HCT116 (cell line): ENCODE measurements around the gene LYPD3. TPM values are rescaled to one million over a fixed set of nuclear protein-coding genes. Genes with fewer than 3 reads are reported as not detected.

Source experiments
- ATAC-seq: fragments of 200-7000 bp; cut with Tn5 transposase; 2 replicates; pipeline ENCODE4 v1.9.1; 2020; ENCODE audit warnings: mild to moderate bottlenecking, moderate library complexity
- BruUV-seq: library from RNA; stranded (reverse); fragments of 400-500 nt; replicated peaks from 2 replicates; lab custom pipeline; 2021; lab: Mats Ljungman, UMichigan
- CTCF ChIA-PET: fragments of 300-600 bp; sonication (Branson Sonifier 250); formaldehyde crosslinking; loops from one replicate; lab custom pipeline; 2021; ENCODE audit warnings: antibody characterized with exemption; lab: Charles Lee
- POLR2A ChIA-PET: fragments of 300-600, 350-600 bp; sonication (Branson Sonifier 250); formaldehyde crosslinking; loops from one replicate; lab custom pipeline; 2021; ENCODE audit warnings: antibody characterized with exemption; lab: Charles Lee
- RAD21 ChIA-PET, 2 experiments: fragments of 300-600 bp; sonication (Branson Sonifier 250); formaldehyde crosslinking; loops; one replicate each; lab custom pipeline; 2023; ENCODE audit warnings: low total read pairs in 2 of 2; ENCODE audit not compliant: uncharacterized antibody in 2 of 2, unreplicated experiment in 2 of 2, low non-redundant PET in 1 of 2; lab: Charles Lee
- DNase-seq: peaks from one replicate; pipeline ENCODE4 v3.0.0-alpha.2; 2010; ENCODE audit warnings: low read depth, low spot score
- H2AFZ ChIP-seq: fragments of 200-600 bp; shearing (Covaris generic), sonication (generic); 2 replicates; pipeline ENCODE4 v1.6.1; 2017; ENCODE audit warnings: low read depth, mixed run types, mixed read lengths, antibody characterized with exemption, low read length; ENCODE audit not compliant: poor library complexity, severe bottlenecking
- H3K27ac ChIP-seq: 2 replicates; pipeline ENCODE4 v1.5.1; 2012; ENCODE audit warnings: low read depth, low read length
- H3K27me3 ChIP-seq: fragments of 200-600 bp; sonication (generic); 2 replicates; pipeline ENCODE4 v1.6.1; 2016; ENCODE audit warnings: mixed run types, low read length, mixed read lengths; ENCODE audit not compliant: insufficient read depth
- H3K36me3 ChIP-seq, 2 experiments: fragments of 200-500 bp in 1 of 2; fragments of 200-600 bp in 1 of 2; sonication (Bioruptor generic) in 1 of 2; sonication (generic) in 1 of 2; 2 replicates each; pipeline versions ENCODE4 v1.5.1 to v1.6.1; 2014 to 2016; ENCODE audit warnings: low read length in 2 of 2, inconsistent platforms in 1 of 2, mixed read lengths in 1 of 2, mixed run types in 1 of 2; ENCODE audit not compliant: insufficient read depth in 2 of 2, control insufficient read depth in 1 of 2
- H3K4me1 ChIP-seq, 2 experiments: fragments of 200-600 bp in 1 of 2; sonication (generic) in 1 of 2; 2 replicates each; pipeline versions ENCODE4 v1.5.1 to v1.6.1; 2012 to 2017; ENCODE audit warnings: low read length in 2 of 2, inconsistent platforms in 1 of 2, mild to moderate bottlenecking in 1 of 2, mixed read lengths in 1 of 2, mixed run types in 1 of 2, moderate library complexity in 1 of 2; ENCODE audit not compliant: insufficient read depth in 2 of 2, control insufficient read depth in 1 of 2
- H3K4me2 ChIP-seq: fragments of 200-600 bp; sonication (generic); 2 replicates; pipeline ENCODE4 v1.6.1; 2017; ENCODE audit warnings: mixed run types, low read length, mixed read lengths
- H3K4me3 ChIP-seq, 2 experiments: fragments of 200-600 bp in 1 of 2; sonication (generic) in 1 of 2; replicated peaks in 1 of 2; 2 replicates each; pipeline ENCODE4 v1.5.1; 2011 to 2016; ENCODE audit warnings: low read length in 2 of 2, control low read depth in 1 of 2, low read depth in 1 of 2, mild to moderate bottlenecking in 1 of 2, mixed read lengths in 1 of 2, mixed run types in 1 of 2
- H3K79me2 ChIP-seq: fragments of 200-600 bp; sonication (generic); 2 replicates; pipeline ENCODE4 v1.6.1; 2017; ENCODE audit warnings: mild to moderate bottlenecking, mixed run types, low read length, moderate library complexity, mixed read lengths; ENCODE audit not compliant: insufficient read depth
- H3K9ac ChIP-seq: fragments of 200-600 bp; sonication (generic); 2 replicates; pipeline ENCODE4 v1.6.1; 2016; ENCODE audit warnings: low read length, mixed read lengths
- H3K9me2 ChIP-seq: fragments of 200-600 bp; sonication (generic), shearing (Covaris generic); 2 replicates; pipeline ENCODE4 v1.6.1; 2017; ENCODE audit warnings: mixed run types, mild to moderate bottlenecking, moderate library complexity; ENCODE audit not compliant: insufficient read depth
- H3K9me3 ChIP-seq, 2 experiments: fragments of 200-500 bp in 1 of 2; fragments of 200-600 bp in 1 of 2; sonication (Bioruptor generic) in 1 of 2; sonication (generic) in 1 of 2; 2 replicates each; pipeline ENCODE4 v1.6.1; 2014 to 2017; ENCODE audit warnings: low read length in 2 of 2, mixed read lengths in 2 of 2, inconsistent platforms in 1 of 2, low read depth in 1 of 2, mild to moderate bottlenecking in 1 of 2, mixed run types in 1 of 2, moderate library complexity in 1 of 2; ENCODE audit not compliant: control insufficient read depth in 1 of 2, insufficient read depth in 1 of 2
- H4K20me1 ChIP-seq: fragments of 200-600 bp; sonication (generic), shearing (Covaris generic); 2 replicates; pipeline ENCODE4 v1.6.1; 2017; ENCODE audit warnings: mixed run types, mild to moderate bottlenecking, moderate library complexity; ENCODE audit not compliant: insufficient read depth
- CBX3 ChIP-seq: IDR thresholded peaks from 2 replicates; pipeline ENCODE4 v1.6.1; 2012; ENCODE audit warnings: low read depth
- EGR1 ChIP-seq: IDR thresholded peaks from 2 replicates; pipeline ENCODE4 v1.6.1; 2012; ENCODE audit warnings: low read depth
- ELF1 ChIP-seq: IDR thresholded peaks from 2 replicates; pipeline ENCODE4 v1.6.1; 2012; ENCODE audit warnings: low read depth, borderline replicate concordance
- EZH2phosphoT487 ChIP-seq: fragments of 200-600 bp; IDR thresholded peaks from 2 replicates; pipeline ENCODE4 v1.6.1; 2018; ENCODE audit warnings: antibody characterized with exemption, borderline replicate concordance
- FOSL1 ChIP-seq: IDR thresholded peaks from 2 replicates; pipeline ENCODE4 v1.6.1; 2012; ENCODE audit warnings: low read depth
- JUND ChIP-seq: IDR thresholded peaks from 2 replicates; pipeline ENCODE4 v1.6.1; 2012
- POLR2AphosphoS5 ChIP-seq: IDR thresholded peaks from 2 replicates; pipeline ENCODE4 v1.6.1; 2011; ENCODE audit warnings: mild to moderate bottlenecking, low read depth, low read length, moderate library complexity
- RAD21 ChIP-seq: IDR thresholded peaks from 2 replicates; pipeline ENCODE4 v1.6.1; 2012; ENCODE audit warnings: low read depth, mild to moderate bottlenecking
- SIN3A ChIP-seq: IDR thresholded peaks from 2 replicates; pipeline ENCODE4 v1.6.1; 2012; ENCODE audit warnings: low read depth
- SP1 ChIP-seq: IDR thresholded peaks from 2 replicates; pipeline ENCODE4 v1.6.1; 2012; ENCODE audit warnings: low read depth
- SRF ChIP-seq: IDR thresholded peaks from 2 replicates; pipeline ENCODE4 v1.6.1; 2012; ENCODE audit warnings: low read depth
- TCF7L2 ChIP-seq: IDR thresholded peaks from 2 replicates; pipeline ENCODE4 v1.7.0; 2011; ENCODE audit warnings: borderline replicate concordance, inconsistent platforms; ENCODE audit not compliant: insufficient read depth, insufficient read length; ENCODE audit errors: extremely low read depth
- ZFX ChIP-seq: fragments of 450-650 bp; IDR thresholded peaks from 2 replicates; pipeline ENCODE4 v1.6.1; 2017
- ZNF274 ChIP-seq: fragments of 200-500 bp; sonication (Bioruptor generic); IDR thresholded peaks from 2 replicates; pipeline ENCODE4 v1.6.1; 2014; ENCODE audit warnings: mild to moderate bottlenecking, low read depth, low read length, inconsistent platforms
- intact Hi-C: fragments of 100-400 bp; cut with micrococcal nuclease; formaldehyde crosslinking; loops from 2 replicates; pipeline ENCODE4 v1.10.0; 2022
- total RNA-seq: library from RNA; stranded (reverse); gene quantifications from one replicate; pipeline ENCODE4 v1.2.1, GENCODE V29; 2021; ENCODE audit not compliant: unreplicated experiment
- TF ChIP-seq, protein P1 (sequence below), 3 experiments: fragments of 200-600 bp in 1 of 3; sonication (generic) in 1 of 3; IDR thresholded peaks in 2 of 3; conservative IDR thresholded peaks in 1 of 3; 2 replicates each; pipeline ENCODE4 v1.5.1; 2012 to 2017; ENCODE audit warnings: low read depth in 2 of 3, low read length in 2 of 3, antibody characterized with exemption in 1 of 3, borderline replicate concordance in 1 of 3, control low read depth in 1 of 3, mild to moderate bottlenecking in 1 of 3, mixed read lengths in 1 of 3, mixed run types in 1 of 3, moderate library complexity in 1 of 3; ENCODE audit not compliant: insufficient read depth in 1 of 3
- TF ChIP-seq, protein P2 (sequence below): IDR thresholded peaks from 2 replicates; pipeline ENCODE4 v1.6.1; 2012
- TF ChIP-seq, protein P3 (sequence below): IDR thresholded peaks from 2 replicates; pipeline ENCODE4 v1.6.1; 2012; ENCODE audit warnings: low read depth
- TF ChIP-seq, protein P4 (sequence below): IDR thresholded peaks from 2 replicates; pipeline ENCODE4 v1.6.1; 2011; ENCODE audit warnings: mild to moderate bottlenecking, low read length, moderate library complexity; ENCODE audit not compliant: insufficient replicate concordance; ENCODE audit errors: extremely low read depth

LYPD3 gene
- total RNA-seq, 1 experiment from 2014 or later, result 3.6 TPM

DNA sequence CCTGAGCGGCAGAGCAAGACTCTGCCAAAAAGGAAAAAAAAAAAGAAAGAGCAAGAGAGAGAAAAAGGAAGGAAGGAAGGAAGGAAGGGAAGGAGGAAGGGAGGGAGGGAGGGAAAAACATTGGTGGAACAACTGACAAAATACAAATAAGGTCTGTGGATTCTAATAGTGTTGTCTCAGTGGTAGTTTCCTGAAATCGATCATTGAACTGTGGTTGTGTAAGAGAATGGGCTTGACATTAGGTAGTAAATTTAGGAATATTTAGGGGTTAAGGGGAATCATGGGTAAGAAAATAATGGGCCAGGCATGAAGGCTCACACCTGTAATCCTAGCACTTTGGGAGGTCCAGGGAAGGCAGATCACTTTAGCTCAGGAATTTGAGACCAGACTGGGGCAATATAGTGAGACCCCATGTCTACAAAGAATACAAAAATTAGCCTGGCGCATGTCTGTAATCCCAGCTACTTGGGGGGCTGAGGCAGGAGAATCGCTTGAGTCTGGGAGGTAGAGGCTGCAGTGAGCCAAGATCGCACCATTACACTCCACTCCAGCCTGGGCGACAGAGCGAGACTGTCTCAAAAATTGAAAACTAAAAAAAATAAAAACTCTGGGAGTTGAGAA lies 24.7 kb upstream of the LYPD3 start:
- no peaks in the 10 kb centered on the region for H4K20me1 ChIP-seq
- no peak overlapping the region for H3K9ac ChIP-seq
- no peak overlapping the region for H3K4me2 ChIP-seq
- ChIA-PET RAD21 (no interaction called here), POLR2A (no interaction called here), CTCF (no interaction called here)
- H3K4me3 ChIP-seq, result no peak overlapping the region
- no peaks in the 10 kb centered on the region for H3K9me2 ChIP-seq
- intact Hi-C loops, result no loop called here
- H3K4me1 ChIP-seq, result no peaks in the 10 kb centered on the region
- BruUV-seq, result no TSS peak
- H3K27ac ChIP-seq, result no peak overlapping the region
- H3K9me3 ChIP-seq, result no peaks in the 10 kb centered on the region
- ATAC-seq (no peak), DNase-seq (no peak)
- no peaks in the 10 kb centered on the region for H3K79me2 ChIP-seq
- H2AFZ ChIP-seq, result no peak overlapping the region
- H3K36me3 ChIP-seq, result no peaks in the 10 kb centered on the region; a peak in 1 of 4 replicates
- no peaks in the 10 kb centered on the region for H3K27me3 ChIP-seq
- TF ChIP-seq, protein P1, sequence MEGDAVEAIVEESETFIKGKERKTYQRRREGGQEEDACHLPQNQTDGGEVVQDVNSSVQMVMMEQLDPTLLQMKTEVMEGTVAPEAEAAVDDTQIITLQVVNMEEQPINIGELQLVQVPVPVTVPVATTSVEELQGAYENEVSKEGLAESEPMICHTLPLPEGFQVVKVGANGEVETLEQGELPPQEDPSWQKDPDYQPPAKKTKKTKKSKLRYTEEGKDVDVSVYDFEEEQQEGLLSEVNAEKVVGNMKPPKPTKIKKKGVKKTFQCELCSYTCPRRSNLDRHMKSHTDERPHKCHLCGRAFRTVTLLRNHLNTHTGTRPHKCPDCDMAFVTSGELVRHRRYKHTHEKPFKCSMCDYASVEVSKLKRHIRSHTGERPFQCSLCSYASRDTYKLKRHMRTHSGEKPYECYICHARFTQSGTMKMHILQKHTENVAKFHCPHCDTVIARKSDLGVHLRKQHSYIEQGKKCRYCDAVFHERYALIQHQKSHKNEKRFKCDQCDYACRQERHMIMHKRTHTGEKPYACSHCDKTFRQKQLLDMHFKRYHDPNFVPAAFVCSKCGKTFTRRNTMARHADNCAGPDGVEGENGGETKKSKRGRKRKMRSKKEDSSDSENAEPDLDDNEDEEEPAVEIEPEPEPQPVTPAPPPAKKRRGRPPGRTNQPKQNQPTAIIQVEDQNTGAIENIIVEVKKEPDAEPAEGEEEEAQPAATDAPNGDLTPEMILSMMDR (IDR thresholded peaks at IDR 0.05 in 2 of 3, conservative IDR thresholded peaks at IDR 0.05 in 1 of 3; ENCODE audit: borderline replicate concordance in 1 of 3, insufficient read depth in 1 of 3, low read depth in 2 of 3, low read length in 2 of 3), result no peak
- TF ChIP-seq TCF7L2 (no peak), ZFX (no peak), POLR2AphosphoS5 (no peak), JUND (no peak), ZNF274 (no peak), FOSL1 (no peak), EGR1 (no peak), SIN3A (no peak), SP1 (no peak), CBX3 (no peak), SRF (no peak), RAD21 (no peak), EZH2phosphoT487 (no peak), ELF1 (no peak)
- TF ChIP-seq, protein P2, sequence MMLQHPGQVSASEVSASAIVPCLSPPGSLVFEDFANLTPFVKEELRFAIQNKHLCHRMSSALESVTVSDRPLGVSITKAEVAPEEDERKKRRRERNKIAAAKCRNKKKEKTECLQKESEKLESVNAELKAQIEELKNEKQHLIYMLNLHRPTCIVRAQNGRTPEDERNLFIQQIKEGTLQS, result no peak
- TF ChIP-seq, protein P3, sequence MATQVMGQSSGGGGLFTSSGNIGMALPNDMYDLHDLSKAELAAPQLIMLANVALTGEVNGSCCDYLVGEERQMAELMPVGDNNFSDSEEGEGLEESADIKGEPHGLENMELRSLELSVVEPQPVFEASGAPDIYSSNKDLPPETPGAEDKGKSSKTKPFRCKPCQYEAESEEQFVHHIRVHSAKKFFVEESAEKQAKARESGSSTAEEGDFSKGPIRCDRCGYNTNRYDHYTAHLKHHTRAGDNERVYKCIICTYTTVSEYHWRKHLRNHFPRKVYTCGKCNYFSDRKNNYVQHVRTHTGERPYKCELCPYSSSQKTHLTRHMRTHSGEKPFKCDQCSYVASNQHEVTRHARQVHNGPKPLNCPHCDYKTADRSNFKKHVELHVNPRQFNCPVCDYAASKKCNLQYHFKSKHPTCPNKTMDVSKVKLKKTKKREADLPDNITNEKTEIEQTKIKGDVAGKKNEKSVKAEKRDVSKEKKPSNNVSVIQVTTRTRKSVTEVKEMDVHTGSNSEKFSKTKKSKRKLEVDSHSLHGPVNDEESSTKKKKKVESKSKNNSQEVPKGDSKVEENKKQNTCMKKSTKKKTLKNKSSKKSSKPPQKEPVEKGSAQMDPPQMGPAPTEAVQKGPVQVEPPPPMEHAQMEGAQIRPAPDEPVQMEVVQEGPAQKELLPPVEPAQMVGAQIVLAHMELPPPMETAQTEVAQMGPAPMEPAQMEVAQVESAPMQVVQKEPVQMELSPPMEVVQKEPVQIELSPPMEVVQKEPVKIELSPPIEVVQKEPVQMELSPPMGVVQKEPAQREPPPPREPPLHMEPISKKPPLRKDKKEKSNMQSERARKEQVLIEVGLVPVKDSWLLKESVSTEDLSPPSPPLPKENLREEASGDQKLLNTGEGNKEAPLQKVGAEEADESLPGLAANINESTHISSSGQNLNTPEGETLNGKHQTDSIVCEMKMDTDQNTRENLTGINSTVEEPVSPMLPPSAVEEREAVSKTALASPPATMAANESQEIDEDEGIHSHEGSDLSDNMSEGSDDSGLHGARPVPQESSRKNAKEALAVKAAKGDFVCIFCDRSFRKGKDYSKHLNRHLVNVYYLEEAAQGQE, result no peak
- TF ChIP-seq, protein P4, sequence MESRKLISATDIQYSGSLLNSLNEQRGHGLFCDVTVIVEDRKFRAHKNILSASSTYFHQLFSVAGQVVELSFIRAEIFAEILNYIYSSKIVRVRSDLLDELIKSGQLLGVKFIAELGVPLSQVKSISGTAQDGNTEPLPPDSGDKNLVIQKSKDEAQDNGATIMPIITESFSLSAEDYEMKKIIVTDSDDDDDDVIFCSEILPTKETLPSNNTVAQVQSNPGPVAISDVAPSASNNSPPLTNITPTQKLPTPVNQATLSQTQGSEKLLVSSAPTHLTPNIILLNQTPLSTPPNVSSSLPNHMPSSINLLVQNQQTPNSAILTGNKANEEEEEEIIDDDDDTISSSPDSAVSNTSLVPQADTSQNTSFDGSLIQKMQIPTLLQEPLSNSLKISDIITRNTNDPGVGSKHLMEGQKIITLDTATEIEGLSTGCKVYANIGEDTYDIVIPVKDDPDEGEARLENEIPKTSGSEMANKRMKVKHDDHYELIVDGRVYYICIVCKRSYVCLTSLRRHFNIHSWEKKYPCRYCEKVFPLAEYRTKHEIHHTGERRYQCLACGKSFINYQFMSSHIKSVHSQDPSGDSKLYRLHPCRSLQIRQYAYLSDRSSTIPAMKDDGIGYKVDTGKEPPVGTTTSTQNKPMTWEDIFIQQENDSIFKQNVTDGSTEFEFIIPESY, result no peak
- TF ChIP-seq, all 23 proteins: peak for 0
